Measurements from ENCODE around the gene C1QA.

Gene C1QA

GRCh38 chr1:22612671-22613571 is 23.5 kb upstream of the C1QA start:
- DNase-seq, result no peak

- DNase-seq, result no peak
These were observed 22.9 kb upstream of the C1QA start for GRCh38 chr1:22613572-22613918.

DNA sequence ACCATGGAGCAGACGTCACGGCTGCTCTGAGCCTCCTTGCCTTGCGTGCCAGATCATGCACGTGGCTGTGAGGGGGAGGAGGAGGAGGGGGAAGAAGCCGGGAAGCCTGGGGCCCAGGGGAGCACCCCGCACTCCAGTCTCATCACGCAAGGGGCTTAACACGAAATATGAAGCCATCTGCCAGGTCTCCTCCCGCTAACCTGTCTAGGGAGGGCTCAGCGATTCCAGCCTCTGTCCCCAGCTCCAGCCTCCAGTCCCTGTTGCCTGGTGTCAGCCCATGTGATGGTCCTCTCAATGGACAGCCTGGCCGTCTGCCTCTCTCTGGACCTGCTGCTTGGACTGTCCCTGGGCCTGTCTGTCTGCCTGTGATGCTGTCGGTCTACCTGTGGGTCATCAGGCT is 22.5 kb upstream of the C1QA start:
- no peak for DNase-seq

DNA sequence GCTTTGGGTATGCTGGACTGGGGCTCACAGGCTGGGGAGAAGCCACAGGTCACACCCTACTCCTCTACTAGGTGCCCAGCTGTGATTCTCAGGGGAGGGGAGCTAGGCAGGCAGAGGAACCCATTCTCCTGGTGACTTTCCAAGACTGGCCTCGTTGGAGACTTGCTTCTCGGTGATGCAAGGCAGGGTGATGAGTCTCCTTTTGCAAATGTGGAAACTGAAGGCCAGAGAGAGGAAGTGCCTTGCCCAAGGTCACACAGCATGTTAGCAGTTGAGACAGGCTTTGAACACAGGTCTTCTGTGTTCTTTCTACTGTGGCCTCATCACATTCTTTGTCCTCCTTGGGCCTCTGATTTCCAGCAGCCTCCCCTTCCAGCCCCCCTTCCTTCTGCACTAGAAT is 20.5 kb upstream of the C1QA start:
- no peak for DNase-seq

DNA sequence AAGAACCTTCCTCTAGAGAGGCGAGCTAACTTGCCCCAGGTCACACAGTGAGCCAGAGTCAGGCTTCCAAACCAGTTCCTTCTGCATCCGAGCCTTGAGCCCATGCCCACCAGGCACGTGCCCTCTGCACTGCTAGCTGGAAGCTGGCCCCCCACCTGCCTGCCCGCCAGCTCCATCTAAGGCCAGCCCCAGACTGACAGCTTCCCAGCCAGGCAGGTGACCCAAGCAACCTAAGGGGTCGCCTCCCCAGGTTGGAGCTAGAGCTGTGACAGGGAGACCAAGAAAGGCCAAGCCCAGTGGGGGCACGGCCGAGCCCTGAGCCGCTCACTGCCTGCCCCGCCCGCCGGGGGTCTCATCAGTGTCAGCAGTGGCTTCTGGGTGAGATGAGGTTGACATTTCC is 19.9 kb upstream of the C1QA start:
- DNase-seq, result no peak

- no peak for DNase-seq
These were observed 18.4 kb upstream of the C1QA start for GRCh38 chr1:22618056-22618455.

GRCh38 chr1:22619252-22619651 is 17.2 kb upstream of the C1QA start:
- no peak for DNase-seq

- no peak for DNase-seq
These were observed 16.6 kb upstream of the C1QA start for GRCh38 chr1:22619798-22620197.

GRCh38 chr1:22621761-22622160 is 14.7 kb upstream of the C1QA start:
- no peak for DNase-seq

DNA sequence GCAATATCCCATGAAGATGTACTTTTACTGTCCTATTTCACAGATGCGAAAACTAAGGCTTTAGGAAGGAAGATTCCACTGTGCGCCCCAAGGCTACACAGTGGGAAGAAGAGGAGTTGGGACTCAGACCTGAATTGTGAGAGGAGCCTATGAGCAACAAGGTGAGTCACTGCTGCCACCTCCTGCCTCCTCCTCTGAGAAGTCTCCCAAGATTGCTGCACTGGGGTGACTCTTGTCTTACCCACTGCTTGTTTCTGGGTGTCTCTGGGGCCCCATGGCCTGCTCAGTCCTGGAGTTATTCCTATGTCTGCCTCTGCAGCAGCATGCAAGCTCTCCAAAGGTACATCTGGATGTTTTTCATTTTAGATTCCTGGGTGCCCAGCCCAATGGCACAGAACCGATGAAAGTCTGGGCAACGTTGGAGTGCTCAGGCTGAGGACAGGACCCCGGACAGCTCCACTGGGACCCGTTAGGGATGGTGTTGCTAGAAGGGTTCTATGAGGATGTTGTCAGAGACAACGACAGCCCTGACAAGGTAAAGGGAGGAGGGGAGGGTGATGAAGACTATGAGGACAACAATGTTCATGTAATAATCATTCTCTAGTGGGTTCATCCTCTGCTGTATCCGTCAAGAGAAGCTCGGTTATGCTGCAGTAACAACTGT is 11.0 kb upstream of the C1QA start:
- DNase-seq, result no peak

GRCh38 chr1:22626237-22627157 is 9.9 kb upstream of the C1QA start:
- no peak for DNase-seq

GRCh38 chr1:22627331-22627730 is 9.1 kb upstream of the C1QA start:
- DNase-seq, result no peak

DNA sequence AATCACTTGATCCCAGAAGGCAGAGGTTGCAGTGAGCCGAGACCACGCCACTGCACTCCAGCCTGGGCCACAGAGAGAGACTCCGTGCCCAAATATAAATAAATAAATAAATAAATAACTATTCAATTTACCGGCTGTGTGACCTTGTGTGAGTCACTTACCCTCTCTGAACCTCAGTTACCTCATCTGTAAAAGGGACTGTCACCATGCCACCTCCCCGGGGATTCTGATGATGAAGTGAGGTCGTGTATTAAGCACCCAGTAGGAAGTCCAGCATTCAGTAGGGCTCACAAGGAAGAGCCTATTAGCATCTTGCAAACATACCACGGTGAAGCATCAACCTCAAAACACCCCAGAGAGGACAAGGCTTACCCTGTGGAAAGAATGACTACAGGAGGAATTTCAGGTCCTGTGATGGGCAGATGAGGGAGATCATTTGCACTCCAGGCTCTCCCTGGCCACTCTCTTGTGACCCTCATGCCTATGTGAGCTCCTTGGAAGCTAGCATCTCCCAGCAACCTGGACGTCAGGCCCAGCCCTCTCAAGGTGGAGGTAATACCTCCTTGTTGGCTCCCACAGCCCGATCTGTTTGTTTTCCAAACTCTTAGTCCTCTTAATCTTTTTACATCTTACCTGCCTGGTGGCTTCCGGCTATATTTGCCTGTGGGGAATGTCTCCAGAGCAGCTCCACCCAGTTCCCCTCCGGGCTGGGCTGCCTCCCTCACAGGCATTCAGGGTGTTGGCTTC is 7.6 kb upstream of the C1QA start:
- DNase-seq, result no peak

GRCh38 chr1:22629886-22630285 is 6.5 kb upstream of the C1QA start:
- no peak for DNase-seq

DNA sequence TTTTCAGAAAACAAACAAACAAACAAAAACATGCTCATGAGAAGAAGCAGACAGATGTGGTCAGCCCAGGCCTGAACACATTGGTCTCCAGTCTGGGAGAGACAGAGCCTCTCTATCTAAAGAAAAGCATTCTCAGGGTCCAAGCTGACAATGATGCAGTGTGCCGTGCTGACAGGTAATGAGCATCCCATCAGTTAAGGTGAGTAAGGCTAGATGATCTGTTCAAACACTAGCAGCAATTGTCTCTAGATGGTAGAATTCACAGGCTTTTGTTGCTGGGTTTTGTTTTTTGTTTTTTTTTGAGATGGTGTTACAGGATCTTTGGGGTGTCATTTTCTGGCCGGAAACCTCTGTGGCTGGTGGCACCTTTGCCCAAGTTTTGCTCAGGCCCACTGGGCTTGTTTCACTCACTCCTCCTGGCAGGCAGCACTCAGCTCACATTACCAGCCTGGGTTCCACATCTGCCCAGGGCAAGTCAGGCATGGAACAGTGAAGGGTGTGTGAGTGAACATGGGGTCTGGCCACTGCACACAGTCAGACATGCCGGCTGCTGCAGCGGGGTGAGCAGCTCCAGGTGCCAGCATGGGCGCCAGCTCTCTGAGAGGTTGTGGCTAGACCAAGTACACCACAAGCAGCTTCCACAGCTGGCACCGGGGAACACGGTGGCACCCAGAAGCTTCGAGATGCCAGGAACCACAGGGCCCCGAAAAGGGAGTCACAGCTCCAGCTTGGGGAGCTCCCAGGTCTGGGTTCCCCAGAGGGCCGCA is 2.5 kb upstream of the C1QA start:
- no peak for DNase-seq

DNA sequence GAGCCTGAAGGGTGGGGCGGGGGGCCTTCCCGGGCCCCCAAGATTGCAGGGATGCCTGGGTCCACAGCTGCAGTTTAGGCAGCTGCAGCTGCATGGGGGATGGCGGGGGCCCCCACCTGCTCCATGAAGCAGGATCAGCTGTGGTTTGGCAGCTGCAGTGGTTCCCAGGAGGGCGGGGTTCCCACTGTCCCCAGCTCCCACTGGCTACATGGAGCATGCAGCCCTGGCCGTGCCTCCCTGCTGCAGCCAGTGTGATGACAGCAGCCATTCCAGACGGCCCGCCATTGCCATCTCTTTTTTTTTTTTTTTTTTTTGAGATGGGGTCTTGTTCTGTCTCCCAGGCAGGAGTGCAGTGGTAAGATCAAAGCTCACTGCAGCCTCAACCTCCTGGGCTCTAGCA is 992 bp upstream of the C1QA start:
- no peak for DNase-seq

DNA sequence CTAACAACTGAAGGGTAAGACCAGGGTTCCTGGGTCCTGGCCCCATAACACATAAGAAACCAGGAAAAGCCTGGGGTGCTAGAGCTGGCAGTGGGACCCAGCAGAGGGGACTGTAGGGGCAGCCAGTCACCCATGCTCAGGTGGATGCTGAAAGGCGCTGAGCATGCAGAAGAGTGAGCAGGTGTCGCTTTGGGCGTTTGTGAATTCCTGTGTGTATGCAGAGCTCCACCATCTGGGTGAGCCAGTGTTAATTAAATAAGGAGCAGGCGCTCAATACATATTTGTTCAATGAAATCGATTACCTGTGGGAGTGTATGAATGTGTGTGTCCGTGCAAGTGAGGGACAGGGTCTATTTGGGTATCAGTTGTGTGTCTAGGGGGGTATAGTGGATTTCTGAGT is 499 bp downstream of the C1QA start:
- no peak for DNase-seq

GRCh38 chr1:22637907-22638445 is 1.5 kb downstream of the C1QA start:
- DNase-seq, result no peak

GRCh38 chr1:22638476-22639234 is 2.2 kb downstream of the C1QA start:
- no peak for DNase-seq

All from amygdala (tissue), 56 donors.